Activated T-helper 1 cell treated with Interleukin-2 at 50 U/mL for 16 hours (primary cell): ENCODE results near the gene RAB3GAP1.
"Not testable (repeated sequence)": the region's sequence is repeated elsewhere in the genome, so short reads cannot be mapped to it uniquely, and the experiment has no call there.

Experiments used
- DNase-seq: peaks from one replicate; pipeline ENCODE4 v3.0.0-alpha.2; 2020; ENCODE audit warnings: low read depth

RAB3GAP1 gene

GRCh38 chr2:135055182-135055786 is 3.2 kb downstream of the RAB3GAP1 start:
- no peak for DNase-seq

- no peak for DNase-seq
These were observed 4.7 kb downstream of the RAB3GAP1 start for GRCh38 chr2:135056790-135057189.

DNA sequence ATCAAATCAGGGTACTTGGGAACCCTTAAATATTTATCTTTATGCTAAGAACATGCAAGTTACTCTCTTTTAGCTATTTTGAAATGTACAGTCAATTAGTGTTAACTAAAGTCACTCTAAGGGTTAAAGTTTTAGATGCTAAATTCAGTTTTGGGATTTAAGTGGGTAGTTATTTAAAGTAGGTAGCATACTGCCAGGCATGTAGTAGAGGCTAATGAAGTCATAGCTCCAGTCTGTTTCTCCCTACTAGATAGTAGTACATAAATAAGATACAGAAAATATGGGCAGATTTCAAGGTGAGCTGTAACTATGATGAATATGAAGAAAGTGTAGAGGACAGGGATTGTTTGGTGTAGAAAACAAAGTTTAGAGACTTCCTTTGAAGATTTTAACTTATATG is 7.5 kb downstream of the RAB3GAP1 start:
- DNase-seq: no peak

- DNase-seq: no peak
These were observed 11.1 kb downstream of the RAB3GAP1 start for GRCh38 chr2:135063210-135063609.

DNA sequence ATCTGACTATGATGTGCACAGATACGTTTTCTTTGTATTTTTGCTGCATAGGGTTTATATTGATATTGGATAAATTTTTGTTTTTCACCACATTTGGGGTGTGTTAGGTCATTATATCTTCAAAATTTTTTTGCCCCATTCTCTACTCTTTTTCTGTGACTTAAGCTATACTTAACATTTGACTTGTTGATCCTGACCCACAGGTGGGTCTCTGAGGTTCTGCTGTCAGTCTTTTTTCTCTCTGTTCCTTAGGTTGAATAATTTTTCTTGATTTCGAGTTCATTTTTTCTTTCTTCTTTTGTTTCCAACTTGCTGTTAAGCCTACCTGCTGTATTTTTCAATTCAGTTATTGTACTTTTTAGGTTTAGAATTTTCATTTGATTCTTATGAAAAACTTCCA is 12.1 kb downstream of the RAB3GAP1 start:
- DNase-seq: no peak

GRCh38 chr2:135066710-135067109 is 14.6 kb downstream of the RAB3GAP1 start:
- DNase-seq: no peak

GRCh38 chr2:135072125-135072997 is 20.3 kb downstream of the RAB3GAP1 start:
- no peak for DNase-seq

- no peak for DNase-seq
These were observed 22.1 kb downstream of the RAB3GAP1 start for GRCh38 chr2:135074216-135074615.

- no peak for DNase-seq
These were observed 24.5 kb downstream of the RAB3GAP1 start for GRCh38 chr2:135076556-135076955.

- no peak for DNase-seq
These were observed 26.3 kb downstream of the RAB3GAP1 start for GRCh38 chr2:135078417-135078816.

DNA sequence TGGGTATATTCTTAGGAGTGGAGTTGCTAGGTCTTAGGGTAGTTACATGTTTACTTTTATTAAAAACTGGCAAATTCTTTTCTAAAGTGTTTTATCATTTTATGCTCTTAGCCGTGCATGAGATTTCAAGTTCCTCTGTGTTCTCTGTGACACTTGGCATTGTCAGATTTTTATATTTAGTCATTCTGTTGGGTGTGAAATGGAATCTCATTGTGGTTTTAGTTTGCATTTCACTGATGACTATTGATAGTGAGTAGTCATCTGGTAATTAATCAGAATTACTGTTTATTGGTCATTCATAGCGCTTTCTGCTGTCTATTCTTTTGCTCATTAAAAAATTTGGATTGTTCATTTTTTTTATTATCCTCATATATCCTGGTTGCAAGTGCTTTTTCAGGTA is 34.1 kb downstream of the RAB3GAP1 start:
- no peak for DNase-seq

GRCh38 chr2:135089597-135089996 is 37.5 kb downstream of the RAB3GAP1 start:
- not testable (repeated sequence) for DNase-seq

DNA sequence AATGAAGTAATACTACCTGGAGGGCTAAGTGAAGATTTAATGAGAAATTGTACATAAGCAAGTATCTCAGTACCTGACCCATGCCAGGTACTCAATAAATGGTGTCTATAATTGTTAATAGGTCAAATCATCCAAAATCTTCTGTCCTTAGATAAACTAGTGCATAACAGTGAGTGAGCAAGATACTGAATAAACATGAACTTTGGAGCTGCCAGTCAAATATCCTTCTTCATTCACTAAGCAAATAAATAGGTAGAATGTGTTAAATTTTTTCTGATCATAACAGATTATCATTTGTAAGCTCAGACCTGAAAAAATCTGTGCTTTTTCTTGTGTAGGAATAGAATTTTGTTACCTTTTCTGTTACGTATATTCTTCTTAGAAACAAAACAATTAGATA is 39.6 kb downstream of the RAB3GAP1 start:
- no peak for DNase-seq

DNA sequence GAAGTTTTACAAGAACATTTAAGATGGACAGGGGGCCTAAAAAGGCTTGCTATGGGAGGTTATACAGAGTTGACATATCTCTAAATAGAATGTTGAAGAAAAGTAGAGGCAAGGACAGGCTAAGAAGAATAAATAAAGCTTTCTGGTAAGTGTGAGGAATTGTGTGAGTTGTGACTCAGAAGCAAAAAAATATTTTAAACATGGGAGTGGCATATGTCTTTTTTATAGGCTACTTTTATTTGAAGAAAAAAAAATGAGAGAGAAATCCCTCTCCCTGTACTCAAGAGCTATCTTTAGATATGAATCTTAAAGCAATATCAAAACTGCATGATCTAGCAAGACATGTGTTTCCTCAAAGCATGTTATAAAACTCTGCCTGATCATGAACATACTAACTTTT is 41.1 kb downstream of the RAB3GAP1 start:
- DNase-seq: no peak

- DNase-seq: no peak
These were observed 41.7 kb downstream of the RAB3GAP1 start for GRCh38 chr2:135093670-135094330.

DNA sequence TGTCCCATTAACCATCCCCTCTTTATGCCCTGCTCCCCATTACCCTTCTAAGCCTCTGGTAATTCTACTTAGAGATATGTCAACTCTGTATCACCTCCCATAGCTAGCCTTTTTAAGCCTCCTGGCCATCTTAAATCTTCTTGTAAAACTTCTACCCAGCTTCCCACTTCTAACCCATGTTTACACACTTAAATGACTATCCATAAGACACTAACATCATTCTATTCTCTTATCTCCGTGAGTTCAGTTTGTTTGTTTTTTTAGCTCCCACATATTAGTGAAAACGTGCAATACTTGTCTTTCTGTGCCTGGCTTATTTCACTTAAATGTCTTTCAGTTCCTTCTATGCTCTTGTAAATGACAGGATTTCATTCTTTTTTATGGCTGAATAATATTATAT is 42.4 kb downstream of the RAB3GAP1 start:
- DNase-seq: no peak

- DNase-seq: no peak
These were observed 43.5 kb downstream of the RAB3GAP1 start for GRCh38 chr2:135095591-135095990.

DNA sequence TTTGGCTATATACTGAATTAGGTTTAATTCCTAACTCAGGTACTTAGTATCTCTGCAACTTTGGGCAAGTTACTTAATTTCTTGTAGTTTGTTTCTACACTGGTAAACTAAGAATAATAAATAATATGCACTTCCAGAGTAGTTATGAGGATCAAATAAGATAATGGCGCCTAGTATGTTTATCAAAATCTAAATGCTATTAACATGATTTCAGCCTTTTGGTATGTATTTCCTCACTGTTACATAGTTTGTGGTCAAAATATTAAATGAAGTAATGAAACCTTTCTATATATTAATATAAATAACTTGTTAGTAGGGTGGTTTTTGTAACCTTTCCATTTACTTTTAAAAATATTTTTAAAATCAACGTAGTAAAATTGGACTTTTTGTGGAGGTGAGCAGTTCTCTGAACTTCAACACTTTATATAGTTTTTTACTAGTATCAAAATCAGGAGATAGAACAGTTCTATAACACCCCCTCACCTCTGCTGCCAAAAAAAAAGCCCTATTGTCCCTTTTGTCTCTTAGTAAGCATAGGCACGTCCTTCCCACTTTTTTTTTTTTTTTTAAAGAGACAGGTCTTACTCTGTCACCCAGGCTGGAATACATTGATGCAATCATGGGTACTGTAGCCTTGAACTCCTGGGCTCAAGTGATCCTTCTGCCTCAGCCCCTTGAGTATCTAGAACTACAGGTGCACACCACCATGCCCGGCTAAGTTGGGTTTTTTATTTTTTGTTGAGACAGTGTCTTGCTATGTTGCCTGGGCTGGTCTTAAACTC is 44.8 kb downstream of the RAB3GAP1 start:
- DNase-seq: no peak

DNA sequence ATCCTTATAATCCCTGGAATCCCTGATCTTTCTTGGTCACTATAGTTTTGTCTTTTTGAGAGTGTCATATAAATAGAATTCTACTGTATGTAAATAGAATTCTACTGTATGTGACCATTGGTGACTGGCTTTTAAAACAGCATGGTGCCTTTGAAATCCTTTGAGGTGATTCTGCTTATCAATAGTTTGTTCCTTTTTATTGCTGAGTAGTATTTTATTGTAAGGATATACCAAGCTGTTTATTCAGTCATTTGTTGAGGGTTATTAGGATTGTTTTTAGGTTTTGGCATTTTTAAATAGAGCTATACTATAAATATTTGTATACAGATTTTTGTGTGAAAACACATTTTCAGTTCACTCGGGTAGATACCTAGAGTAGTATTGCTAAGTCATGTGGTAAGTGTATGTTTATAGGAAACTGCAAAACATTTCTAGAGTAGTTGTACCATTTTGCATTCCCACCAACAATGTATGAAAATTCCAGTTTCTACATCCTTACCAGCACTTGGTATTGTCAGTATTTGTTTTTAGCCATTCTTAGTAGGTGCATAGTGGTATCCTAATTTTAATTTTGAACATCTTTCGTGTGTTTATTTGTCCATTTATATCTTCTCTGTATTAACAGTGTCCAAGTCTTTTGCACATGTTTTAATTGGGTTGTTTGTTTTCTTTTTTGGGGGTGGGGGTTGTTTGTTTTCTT is 45.6 kb downstream of the RAB3GAP1 start:
- DNase-seq: no peak

DNA sequence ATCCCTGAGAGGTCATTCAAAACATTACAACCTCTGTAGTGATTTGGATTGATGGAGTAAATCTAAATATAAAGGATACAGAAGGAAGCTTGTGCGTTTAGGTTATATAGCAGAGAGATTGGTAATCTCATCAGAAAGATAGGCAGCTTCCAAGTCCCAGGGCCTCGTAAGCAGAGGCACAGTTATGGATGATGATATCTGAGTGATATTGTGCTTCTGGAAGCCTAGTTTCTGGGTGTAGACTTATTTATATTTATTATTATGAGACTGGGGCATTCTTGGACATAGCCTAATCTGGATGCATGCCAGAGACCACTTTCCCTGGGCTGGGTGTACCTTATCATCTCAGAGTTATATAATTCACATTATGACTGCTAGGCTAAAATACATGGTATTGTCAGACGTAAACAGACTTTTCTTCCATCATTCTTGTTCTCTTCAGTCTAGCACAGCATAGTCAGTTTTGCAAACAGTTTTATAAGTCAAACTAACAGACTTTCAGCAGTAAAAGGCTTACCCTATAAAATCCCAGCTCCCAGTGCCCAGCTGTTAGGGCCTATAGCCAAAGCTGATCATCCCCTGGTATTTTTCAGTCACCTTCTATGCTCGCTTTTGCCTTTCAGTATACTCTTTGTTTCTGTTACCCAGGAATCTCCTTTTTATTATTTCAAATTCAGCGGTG is 47.9 kb downstream of the RAB3GAP1 start:
- DNase-seq: no peak

DNA sequence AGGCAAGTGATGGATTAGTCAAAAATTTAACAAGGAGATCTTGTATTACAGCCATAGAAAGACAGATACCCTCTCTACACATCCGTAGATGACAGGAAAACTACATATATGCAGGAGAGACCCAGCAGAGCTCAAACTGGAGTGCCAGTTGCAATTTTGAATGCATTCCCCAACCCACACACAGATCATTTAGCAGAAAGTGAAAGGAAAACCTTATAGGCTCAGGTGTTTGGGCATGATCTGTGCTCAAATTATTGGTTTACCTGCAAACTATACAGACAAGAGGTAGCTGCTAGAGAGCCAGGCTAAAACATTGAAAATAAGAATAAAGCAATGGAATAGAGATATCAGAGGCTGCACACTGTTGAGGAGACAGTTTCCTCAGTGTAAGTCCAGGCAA is 51.8 kb downstream of the RAB3GAP1 start:
- DNase-seq: no peak
